ENCODE measurements around the gene KIF26A.

- TF ChIP-seq CTCF (IDR thresholded peaks at IDR 0.05; ENCODE audit: low read length) = no peak
- TF ChIP-seq EZH2 (IDR thresholded peaks at IDR 0.05; ENCODE audit: borderline replicate concordance, low read length) = no peak
Observed at GRCh38 chr14:104183796-104184195, 45.4 kb downstream of the KIF26A start.

All from OCI-LY1 (cell line).